Tibial nerve (tissue), 4 donors: ENCODE data around the gene PPTC7.
"Not testable (repeated sequence)": the region's sequence is repeated elsewhere in the genome, so short reads cannot be mapped to it uniquely, and the experiment has no call there.

Experiments used
- CTCF ChIP-seq, 5 experiments: fragments of 200-600 bp in 3 of 5; fragments of 450-650 bp in 2 of 5; sonication (generic) in 3 of 5; IDR thresholded peaks; one replicate each; pipeline ENCODE4 v1.5.1; 2016 to 2019; ENCODE audit warnings: antibody characterized with exemption in 5 of 5, mild to moderate bottlenecking in 3 of 5, moderate library complexity in 2 of 5
- EP300 ChIP-seq, 2 donors: sonication (generic); formaldehyde crosslinking; IDR thresholded peaks; one replicate each; pipeline ENCODE4 v1.6.1; 2017; ENCODE audit warnings: antibody characterized with exemption in 2 of 2, mild to moderate bottlenecking in 1 of 2
- POLR2A ChIP-seq, 2 donors: fragments of 450-650 bp; IDR thresholded peaks; one replicate each; pipeline ENCODE4 v1.6.1; 2017; ENCODE audit warnings: antibody characterized with exemption in 2 of 2, mild to moderate bottlenecking in 2 of 2, moderate library complexity in 2 of 2

- TF ChIP-seq POLR2A, EP300 (IDR thresholded peaks at IDR 0.05): not testable (repeated sequence)
- TF ChIP-seq CTCF (IDR thresholded peaks at IDR 0.05), result peak; percentile 48 to 78 (median 63)
These were observed 19.1 kb upstream of the PPTC7 start for GRCh38 chr12:110602085-110602814.
